ENCODE data around the gene WDR70.

GRCh38 chr5:37730896-37731455 is 351.9 kb downstream of the WDR70 start:
- TF ChIP-seq CTCF (IDR thresholded peaks at IDR 0.05) (no peak), EP300 (IDR thresholded peaks at IDR 0.05) (no peak), POLR2A (IDR thresholded peaks at IDR 0.05) (no peak)

Data from ovary (tissue), 3 donors.